Activated naive CD8-positive, alpha-beta T cell (primary cell): ENCODE measurements around the gene RBM44.
A peak's percentile ranks its signal among the peaks of the same experiment; 100 is the strongest.

Source experiments
- H3K27ac Mint-ChIP-seq: one replicate; pipeline ENCODE4 v1.8.0; 2021; ENCODE audit warnings: mixed read lengths
- H3K27me3 Mint-ChIP-seq: one replicate; pipeline ENCODE4 v1.8.0; 2021; ENCODE audit warnings: mixed read lengths
- H3K36me3 Mint-ChIP-seq: one replicate; pipeline ENCODE4 v1.8.0; 2021; ENCODE audit warnings: mixed read lengths
- H3K4me1 Mint-ChIP-seq: one replicate; pipeline ENCODE4 v1.8.0; 2021; ENCODE audit warnings: low read depth, mixed read lengths
- H3K4me3 Mint-ChIP-seq: one replicate; pipeline ENCODE4 v1.8.0; 2021; ENCODE audit warnings: mild to moderate bottlenecking, mixed read lengths
- H3K9me3 Mint-ChIP-seq: one replicate; pipeline ENCODE4 v1.8.0; 2021; ENCODE audit warnings: low read depth, mixed read lengths

Gene RBM44

DNA sequence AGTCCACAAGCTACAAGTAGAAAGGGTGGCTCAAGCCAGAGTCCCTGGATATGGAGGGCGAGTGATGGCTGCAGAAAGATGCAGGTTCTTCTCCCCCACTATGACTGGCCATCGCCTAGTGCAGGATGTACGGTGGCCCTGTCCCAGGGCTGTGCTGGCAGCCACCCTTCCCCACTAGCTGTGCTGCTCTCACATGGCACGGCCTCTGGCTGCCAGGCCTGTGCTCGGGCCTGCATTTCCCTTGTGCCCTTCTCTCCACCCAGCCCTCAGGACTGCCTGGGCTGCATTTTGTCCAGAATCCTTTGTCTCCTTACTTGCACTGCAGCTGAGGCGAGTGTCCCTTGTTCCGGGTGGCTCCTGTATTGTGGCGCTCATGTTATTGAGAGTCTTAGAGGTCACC is 59.2 kb downstream of the RBM44 start:
- Mint-ChIP-seq H3K27ac (no peak overlapping the region), H3K4me1 (peaks cover 11% of the 10 kb centered on the region), H3K36me3 (no peaks in the 10 kb centered on the region), H3K27me3 (peaks cover 32% of the 10 kb centered on the region), H3K4me3 (no peak overlapping the region), H3K9me3 (no peaks in the 10 kb centered on the region)

DNA sequence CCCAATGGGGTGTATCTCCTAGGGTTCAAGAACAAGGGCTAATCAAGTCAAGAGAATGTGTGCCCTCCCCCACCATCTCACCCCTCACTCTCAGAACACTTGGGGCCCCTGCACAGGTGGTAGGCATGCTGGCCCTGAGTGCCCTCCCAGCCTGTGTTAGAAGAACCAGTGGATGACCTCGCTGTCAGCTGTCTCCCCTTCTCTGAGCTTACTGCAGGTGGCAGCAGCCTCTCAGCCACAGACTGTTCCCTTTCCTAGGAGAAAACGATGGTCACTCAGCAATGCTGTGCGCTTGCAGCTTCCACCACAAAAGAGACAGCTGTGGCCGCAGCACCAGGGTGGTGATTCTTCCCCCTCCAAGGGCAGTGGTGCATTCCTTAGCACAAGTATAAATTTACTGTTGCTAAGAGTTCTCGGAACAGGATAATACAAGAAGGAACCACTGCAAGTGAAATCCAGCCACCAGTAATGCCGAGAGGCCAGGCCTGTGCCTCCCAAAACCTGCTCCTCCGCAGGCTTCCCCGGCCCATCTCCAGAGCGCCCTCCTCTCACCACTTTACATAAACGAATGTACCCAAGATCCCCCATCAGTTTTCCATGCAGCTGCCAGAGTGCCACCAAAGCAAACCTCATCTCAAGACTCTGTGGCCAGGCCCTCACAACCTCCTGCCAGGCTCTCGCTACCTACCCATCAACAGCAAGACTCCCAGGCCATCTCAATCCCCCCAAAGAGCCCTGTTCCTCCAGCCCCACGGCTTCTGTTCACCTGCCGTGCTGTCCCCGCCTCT is 59.9 kb downstream of the RBM44 start:
- Mint-ChIP-seq H3K36me3 (no peaks in the 10 kb centered on the region), H3K27me3 (peaks cover 32% of the 10 kb centered on the region), H3K4me3 (peak overlapping the region; percentile 55), H3K27ac (no peak overlapping the region), H3K4me1 (peaks cover 11% of the 10 kb centered on the region), H3K9me3 (no peaks in the 10 kb centered on the region)

DNA sequence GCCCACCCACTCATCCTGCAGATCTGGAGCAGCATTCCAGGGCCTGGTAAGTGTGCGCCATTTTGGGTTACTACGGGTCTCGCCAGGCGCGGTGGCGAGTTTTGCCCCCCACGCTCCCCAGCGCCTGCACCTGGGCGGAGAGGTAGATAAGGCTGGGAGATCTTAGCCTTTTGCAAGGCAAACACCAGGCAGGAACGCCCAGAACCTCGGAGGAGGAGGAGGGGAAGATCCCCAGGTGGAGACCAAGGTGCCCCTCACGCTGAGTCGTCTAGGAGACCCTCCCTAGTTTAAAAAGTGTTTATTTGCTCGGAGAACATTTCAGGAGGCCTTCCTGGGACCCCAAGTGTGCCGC is 60.5 kb downstream of the RBM44 start:
- H3K36me3 Mint-ChIP-seq = no peaks in the 10 kb centered on the region
- no peaks in the 10 kb centered on the region for H3K9me3 Mint-ChIP-seq
- no peak overlapping the region for H3K4me3 Mint-ChIP-seq
- peaks cover 11% of the 10 kb centered on the region for H3K4me1 Mint-ChIP-seq
- H3K27ac Mint-ChIP-seq = no peak overlapping the region
- H3K27me3 Mint-ChIP-seq = peaks cover 32% of the 10 kb centered on the region

DNA sequence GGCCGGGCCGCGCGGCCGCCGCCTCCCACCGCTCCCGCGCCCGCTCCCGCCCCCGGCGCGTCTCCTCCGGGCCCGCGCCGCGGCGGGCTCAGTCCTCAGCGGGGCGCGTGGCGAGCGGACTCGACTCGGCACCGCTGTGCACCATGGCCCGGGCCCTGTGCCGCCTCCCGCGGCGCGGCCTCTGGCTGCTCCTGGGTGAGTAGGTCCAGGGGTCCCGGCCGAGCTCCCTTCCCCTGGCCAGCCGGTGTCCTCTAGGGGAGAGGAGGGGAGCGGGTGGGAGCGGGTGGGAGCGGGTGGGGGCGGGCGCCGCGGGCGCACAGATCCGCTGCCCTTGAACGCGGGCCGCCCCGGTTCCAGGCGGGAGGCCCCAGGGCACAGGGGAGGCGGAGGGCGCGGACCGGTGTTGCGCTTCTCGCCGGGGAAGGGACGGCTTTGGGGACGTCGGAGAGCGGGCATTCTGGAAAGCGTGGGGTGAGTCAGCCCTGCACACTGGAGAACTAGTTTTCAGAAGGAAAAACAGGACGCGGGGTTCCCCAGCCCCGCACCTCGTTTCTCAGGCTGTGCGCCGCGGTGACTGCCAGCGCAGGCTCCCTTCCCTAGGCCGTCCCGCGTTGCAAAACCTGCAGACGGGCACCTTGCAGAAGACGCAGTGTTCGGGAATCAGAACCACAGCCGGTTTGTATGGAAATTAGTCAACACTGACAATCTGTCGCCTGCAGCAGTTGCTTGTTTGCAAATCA is 61.1 kb downstream of the RBM44 start, which contains the start of gene RAMP1:
RAMP1 (plus strand) TSS at position 91 of the 740 bp plus-strand sequence; CDS start at position 144, 53 bp downstream.
- Mint-ChIP-seq H3K27me3 (peaks cover 32% of the 10 kb centered on the region), H3K4me1 (peaks cover 11% of the 10 kb centered on the region), H3K9me3 (no peaks in the 10 kb centered on the region), H3K27ac (no peak within 1 kb of the TSS), H3K36me3 (no peaks in the 10 kb centered on the region), H3K4me3 (peak within 1 kb of the TSS; percentile 55)

DNA sequence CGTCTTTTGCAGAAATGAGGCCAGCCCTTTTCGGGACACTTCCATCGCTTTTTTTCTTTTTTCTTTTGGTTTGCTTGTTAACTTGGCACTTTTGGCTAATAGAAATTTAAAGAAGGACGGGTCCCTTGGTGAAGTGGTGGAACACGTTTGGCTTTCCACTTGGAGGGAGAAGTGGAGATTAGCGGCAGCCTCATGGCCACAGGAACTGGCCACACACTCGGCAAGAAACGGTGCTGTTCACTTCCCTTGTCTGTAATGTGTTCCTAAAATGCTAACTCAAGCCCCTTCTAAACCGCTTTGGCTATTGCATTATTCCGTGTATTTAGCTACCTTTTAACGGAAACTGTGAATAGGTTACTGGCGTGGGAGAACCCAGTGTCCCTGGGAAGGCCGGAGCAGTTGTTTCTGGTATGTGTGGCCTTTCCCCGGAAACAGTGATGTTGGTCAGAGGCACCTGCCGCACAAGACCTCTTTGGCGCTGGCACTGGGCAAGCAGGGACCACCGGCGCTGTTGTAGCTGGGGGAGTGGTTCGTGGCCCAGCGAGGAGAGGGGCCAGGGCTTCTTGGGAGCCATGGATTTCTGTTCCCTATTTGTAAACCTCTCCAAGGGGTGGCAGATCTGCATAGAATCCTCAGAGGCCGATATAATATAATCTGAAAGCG is 61.8 kb downstream of the RBM44 start:
- Mint-ChIP-seq H3K4me3 (peak overlapping the region; percentile 31), H3K27me3 (peaks cover 32% of the 10 kb centered on the region), H3K4me1 (peaks cover 11% of the 10 kb centered on the region), H3K27ac (no peak overlapping the region), H3K9me3 (no peaks in the 10 kb centered on the region), H3K36me3 (no peaks in the 10 kb centered on the region)

DNA sequence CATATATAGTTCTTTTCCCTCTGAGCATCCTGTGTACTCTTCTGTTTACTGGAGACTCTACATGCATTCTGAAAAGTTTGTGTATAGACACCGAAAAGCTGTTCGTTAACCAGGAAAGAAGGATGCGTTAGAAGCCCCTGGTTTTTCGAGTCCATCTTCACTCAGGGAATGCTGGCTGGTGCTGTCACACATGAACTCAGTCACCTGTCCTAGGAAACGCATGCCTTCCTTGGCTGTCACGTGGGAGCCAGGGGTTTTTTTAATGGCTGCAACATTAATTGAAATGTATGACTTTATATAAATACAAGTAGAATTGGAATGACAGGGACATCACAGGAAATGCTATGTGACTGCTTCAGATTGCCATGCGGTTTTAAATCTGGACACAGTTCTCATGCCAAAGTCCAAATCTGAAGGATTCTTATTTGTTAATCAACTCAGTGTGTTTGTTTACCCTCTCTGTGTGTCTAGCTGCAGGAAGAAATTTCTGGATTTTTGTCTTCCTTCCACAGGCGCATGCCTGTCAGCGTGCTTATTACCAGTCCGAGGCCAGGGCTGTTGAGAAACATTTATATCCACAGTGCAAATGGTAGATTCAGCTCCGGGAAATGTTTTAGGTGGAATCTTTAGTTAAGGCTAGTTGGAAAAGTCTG is 63.4 kb downstream of the RBM44 start:
- no peaks in the 10 kb centered on the region for H3K9me3 Mint-ChIP-seq

DNA sequence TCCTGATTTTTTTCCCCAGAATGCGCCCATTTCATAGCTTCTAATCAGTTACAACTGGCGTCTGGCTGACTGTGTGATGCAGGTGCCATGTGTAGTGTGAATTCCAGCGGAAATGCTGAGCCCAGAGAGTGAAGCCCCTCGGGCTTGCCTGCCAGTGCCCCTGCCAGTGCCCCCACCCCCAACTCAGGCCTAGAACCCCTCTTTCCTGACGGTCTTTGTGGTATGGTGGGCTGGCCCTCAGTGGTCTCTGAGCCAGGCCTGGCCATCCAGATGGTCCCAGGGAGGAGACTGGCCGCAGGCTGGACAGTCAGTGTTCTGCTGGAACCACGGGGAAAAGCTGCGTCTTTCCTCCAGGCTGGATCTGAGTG is 63.9 kb downstream of the RBM44 start:
- no peak overlapping the region for H3K27ac Mint-ChIP-seq
- no peaks in the 10 kb centered on the region for H3K36me3 Mint-ChIP-seq
- H3K27me3 Mint-ChIP-seq = peaks cover 29% of the 10 kb centered on the region
- no peaks in the 10 kb centered on the region for H3K9me3 Mint-ChIP-seq
- H3K4me1 Mint-ChIP-seq = peaks cover 11% of the 10 kb centered on the region
- H3K4me3 Mint-ChIP-seq = no peak overlapping the region

More for the DNA sequence above, 63.4 kb downstream of the RBM44 start:
- H3K4me3 Mint-ChIP-seq = no peak overlapping the region
- peaks cover 11% of the 10 kb centered on the region for H3K4me1 Mint-ChIP-seq
- no peak overlapping the region for H3K27ac Mint-ChIP-seq
- peaks cover 31% of the 10 kb centered on the region for H3K27me3 Mint-ChIP-seq
- H3K36me3 Mint-ChIP-seq = no peaks in the 10 kb centered on the region

DNA sequence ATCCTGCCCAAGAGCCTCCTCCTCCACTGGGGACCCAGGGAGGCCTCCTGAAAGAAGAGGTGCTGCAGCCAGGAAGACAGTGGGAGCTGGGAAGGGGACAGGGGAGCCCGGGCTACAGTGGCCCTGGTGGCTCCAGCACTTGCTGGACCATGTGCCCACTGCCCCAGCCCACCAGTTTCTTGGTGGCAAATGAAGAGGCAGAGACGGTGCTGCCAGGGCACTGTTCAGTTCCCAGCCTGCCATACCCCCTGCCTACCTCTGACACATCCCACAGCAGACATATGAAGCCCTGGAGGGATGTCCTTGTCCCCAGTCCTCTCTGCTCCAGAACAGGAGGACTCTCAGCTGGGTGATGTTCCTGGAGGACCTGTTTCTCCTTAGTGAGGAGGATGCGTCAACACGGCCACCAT is 64.5 kb downstream of the RBM44 start:
- Mint-ChIP-seq H3K4me1 (peaks cover 11% of the 10 kb centered on the region), H3K9me3 (no peaks in the 10 kb centered on the region), H3K27ac (no peak overlapping the region), H3K4me3 (no peak overlapping the region), H3K36me3 (no peaks in the 10 kb centered on the region), H3K27me3 (peaks cover 29% of the 10 kb centered on the region)

DNA sequence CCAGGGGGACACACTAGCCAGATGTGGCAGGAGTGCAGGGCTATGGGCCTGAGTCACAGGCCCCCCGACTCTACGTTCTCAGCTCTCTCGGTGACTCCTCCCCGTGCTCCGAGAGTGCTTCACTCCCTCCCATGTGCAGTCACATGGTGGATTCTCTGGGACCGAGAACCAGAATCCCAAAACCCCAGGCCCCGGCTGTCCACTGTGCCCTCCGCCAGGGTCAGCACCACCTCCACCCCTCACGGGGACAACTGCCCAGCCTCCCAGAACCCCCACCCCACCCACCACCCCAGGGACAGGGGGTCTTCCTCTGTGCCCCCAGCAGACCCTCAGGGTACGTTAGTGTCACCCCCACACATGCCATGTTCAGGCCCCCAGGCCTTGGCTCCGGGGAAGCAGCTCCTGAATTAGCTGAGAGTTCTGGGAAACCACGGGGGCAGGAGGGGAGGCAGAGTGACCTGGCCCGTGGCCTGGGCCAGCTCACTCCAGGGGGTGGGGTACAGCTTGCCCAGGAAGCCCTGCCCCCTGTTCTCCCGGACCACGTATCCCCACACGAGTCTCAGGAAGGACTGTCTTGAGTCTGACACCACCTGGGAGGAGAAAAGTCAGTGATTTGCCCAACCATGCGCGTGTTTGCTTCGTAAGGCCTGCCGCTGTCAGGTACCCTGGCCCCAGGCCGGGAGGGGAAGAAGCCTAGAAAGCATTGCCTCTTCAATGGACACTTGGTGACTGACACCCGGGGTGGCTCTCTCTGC is 65.3 kb downstream of the RBM44 start:
- H3K4me3 Mint-ChIP-seq = no peak overlapping the region
- peaks cover 11% of the 10 kb centered on the region for H3K4me1 Mint-ChIP-seq
- H3K27me3 Mint-ChIP-seq = peaks cover 24% of the 10 kb centered on the region
- H3K9me3 Mint-ChIP-seq = no peaks in the 10 kb centered on the region
- no peak overlapping the region for H3K27ac Mint-ChIP-seq
- no peaks in the 10 kb centered on the region for H3K36me3 Mint-ChIP-seq

DNA sequence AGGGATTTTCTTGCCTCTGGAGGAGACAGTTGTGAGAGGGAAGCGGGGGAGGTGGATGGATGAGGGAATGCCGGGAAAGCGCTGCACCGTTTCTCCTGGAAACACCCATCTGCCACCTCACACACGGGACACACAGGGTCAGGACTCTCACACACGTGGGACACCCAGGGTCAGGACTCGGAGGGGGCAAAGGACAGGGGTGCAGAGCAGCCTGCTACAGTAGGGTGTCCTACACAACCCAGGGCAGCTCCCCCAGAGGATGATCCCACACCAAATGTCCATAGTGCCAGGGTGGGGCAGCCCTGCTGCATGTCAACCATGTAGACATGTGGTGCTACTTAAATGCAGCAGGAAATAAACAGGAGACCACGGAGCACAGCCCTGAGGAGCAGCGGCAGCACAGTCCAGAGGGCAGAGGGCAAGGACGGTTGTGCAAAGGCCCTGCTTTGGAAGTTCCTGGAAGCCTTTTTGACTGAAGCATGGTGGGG is 65.9 kb downstream of the RBM44 start:
- no peak overlapping the region for H3K27ac Mint-ChIP-seq
- no peaks in the 10 kb centered on the region for H3K9me3 Mint-ChIP-seq
- peaks cover 22% of the 10 kb centered on the region for H3K27me3 Mint-ChIP-seq
- H3K4me1 Mint-ChIP-seq = peaks cover 14% of the 10 kb centered on the region
- no peak overlapping the region for H3K4me3 Mint-ChIP-seq
- H3K36me3 Mint-ChIP-seq = no peaks in the 10 kb centered on the region

DNA sequence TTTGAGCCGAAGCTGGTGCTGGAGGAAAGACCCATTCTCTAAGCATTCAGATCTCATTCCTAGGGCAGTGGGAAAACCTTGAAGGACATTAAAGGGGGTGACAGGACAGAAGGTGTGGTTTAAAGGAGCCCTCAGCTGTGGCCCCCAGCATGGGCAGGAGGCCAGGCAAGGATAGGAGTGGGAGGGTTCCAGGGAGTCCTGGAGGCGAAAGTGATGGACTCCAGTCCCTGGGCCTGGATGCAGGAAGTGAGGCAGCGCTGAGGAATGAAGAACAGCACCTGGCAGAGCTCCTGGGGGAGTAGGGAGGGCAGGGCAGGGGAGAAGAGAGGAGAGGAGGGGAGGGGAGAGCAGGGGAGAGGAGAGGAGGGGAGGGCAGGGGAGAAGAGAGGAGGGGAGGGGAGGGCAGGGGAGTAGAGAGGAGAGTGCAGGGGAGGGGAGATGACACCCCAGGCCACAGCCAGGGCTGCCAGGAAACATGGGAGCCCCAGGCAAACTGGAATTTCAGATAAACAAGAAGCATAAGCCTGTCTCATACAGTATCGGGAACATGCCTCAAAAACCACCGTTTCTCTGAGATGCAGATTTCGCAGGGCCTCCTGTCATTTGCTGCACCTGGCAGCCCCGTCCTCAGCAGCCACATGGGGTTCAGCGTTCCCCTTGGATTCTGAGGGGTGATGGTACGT is 66.5 kb downstream of the RBM44 start:
- Mint-ChIP-seq H3K27ac (no peak overlapping the region), H3K4me1 (peaks cover 14% of the 10 kb centered on the region), H3K36me3 (no peaks in the 10 kb centered on the region), H3K27me3 (peaks cover 21% of the 10 kb centered on the region), H3K4me3 (no peak overlapping the region), H3K9me3 (no peaks in the 10 kb centered on the region)

DNA sequence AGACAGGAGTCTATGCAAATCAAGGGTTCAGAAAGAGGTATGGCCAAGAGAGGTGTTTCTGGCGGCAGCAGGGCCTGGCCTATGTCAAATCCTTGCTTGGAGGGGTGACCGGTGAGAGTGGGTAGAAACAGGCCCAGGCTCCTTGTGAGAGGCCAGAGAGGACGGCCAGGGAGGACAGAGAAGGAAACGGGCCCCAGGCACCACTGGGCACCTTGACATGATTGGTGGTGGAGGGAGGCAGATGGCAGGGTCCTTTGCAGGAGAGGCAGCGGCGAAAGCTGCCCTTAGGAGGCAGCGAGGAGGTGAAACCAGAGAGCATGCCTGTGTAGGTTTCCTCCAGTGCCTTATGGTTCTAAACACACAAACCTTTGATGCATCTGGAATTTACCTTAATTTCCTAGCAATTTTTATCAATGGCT is 67.1 kb downstream of the RBM44 start:
- Mint-ChIP-seq H3K4me3 (no peak overlapping the region), H3K27ac (no peak overlapping the region), H3K36me3 (peaks cover 2% of the 10 kb centered on the region), H3K4me1 (peaks cover 10% of the 10 kb centered on the region), H3K9me3 (no peaks in the 10 kb centered on the region), H3K27me3 (peaks cover 20% of the 10 kb centered on the region)

DNA sequence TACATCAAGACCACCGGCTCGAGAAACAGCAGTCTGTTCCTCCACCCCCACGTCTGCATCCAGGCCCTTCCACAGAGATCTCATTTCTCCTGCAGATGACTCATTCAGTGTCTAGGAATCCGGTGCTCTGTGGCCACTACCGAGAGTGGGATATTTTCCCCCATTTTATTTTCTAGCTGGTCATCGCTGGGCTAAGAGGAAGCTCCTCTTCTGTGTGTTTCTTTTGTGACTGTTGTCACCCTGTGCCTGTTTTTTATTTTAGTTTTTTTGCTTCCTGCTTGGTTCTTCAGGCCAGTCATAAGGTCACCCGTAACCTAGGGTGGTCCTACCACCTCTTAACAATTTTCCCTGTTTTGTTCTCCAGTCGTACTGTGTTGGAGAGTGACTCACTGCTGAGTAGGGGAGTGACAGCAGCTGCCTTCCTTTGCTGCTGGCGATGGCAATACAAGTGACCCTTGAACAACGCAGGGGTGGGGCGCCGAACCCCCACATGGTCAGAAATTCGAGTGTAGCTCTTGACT is 67.6 kb downstream of the RBM44 start:
- H3K4me3 Mint-ChIP-seq = no peak overlapping the region
- peaks cover 10% of the 10 kb centered on the region for H3K4me1 Mint-ChIP-seq
- no peak overlapping the region for H3K27ac Mint-ChIP-seq
- H3K36me3 Mint-ChIP-seq = peaks cover 2% of the 10 kb centered on the region
- H3K27me3 Mint-ChIP-seq = peaks cover 18% of the 10 kb centered on the region
- H3K9me3 Mint-ChIP-seq = no peaks in the 10 kb centered on the region
